Measurements from ENCODE around the gene GAS7.

Gene GAS7

GRCh38 chr17:10208604-10209193, 10.3 kb upstream of the GAS7 start:
- TF ChIP-seq CTCF (IDR thresholded peaks at IDR 0.05; ENCODE audit: low read depth, low read length, missing control alignments), result no peak
- H3K36me3 ChIP-seq (replicated peaks), result no peaks in the 10 kb centered on the region
- no peak for DNase-seq
- in situ Hi-C loops (cut with HindIII; ENCODE audit: low pct_ligation_motif_present, low sequenced_read_pairs), result no loop called here
- no peaks in the 10 kb centered on the region for H3K27me3 ChIP-seq (replicated peaks)
- no peak overlapping the region for H3K4me3 ChIP-seq (ENCODE audit: low read depth, low read length)
- no peak overlapping the region for H3K27ac ChIP-seq

GRCh38 chr17:10207153-10207552, 8.7 kb upstream of the GAS7 start:
- DNase-seq, result no peak
- H3K4me3 ChIP-seq (ENCODE audit: low read depth, low read length), result no peak overlapping the region
- no peak for TF ChIP-seq CTCF (IDR thresholded peaks at IDR 0.05; ENCODE audit: low read depth, low read length, missing control alignments)
- no peaks in the 10 kb centered on the region for H3K36me3 ChIP-seq (replicated peaks)
- in situ Hi-C loops (cut with HindIII; ENCODE audit: low pct_ligation_motif_present, low sequenced_read_pairs), result no loop called here
- H3K27ac ChIP-seq, result no peak overlapping the region
- no peaks in the 10 kb centered on the region for H3K27me3 ChIP-seq (replicated peaks)

GRCh38 chr17:10205549-10206185, 7.3 kb upstream of the GAS7 start:
- TF ChIP-seq CTCF (IDR thresholded peaks at IDR 0.05; ENCODE audit: low read depth, low read length, missing control alignments), result no peak
- no peaks in the 10 kb centered on the region for H3K36me3 ChIP-seq (replicated peaks)
- no peak for DNase-seq
- in situ Hi-C loops (cut with HindIII; ENCODE audit: low pct_ligation_motif_present, low sequenced_read_pairs), result no loop called here
- H3K27ac ChIP-seq, result no peak overlapping the region
- H3K27me3 ChIP-seq (replicated peaks), result no peaks in the 10 kb centered on the region
- H3K4me3 ChIP-seq (ENCODE audit: low read depth, low read length), result no peak overlapping the region

GRCh38 chr17:10201680-10202079, 3.3 kb upstream of the GAS7 start:
- Histone ChIP-seq H3K36me3 (replicated peaks) (no peaks in the 10 kb centered on the region), H3K27me3 (replicated peaks) (peaks cover 11% of the 10 kb centered on the region), H3K4me3 (ENCODE audit: low read depth, low read length) (no peak overlapping the region), H3K27ac (no peak overlapping the region)
- no peak for DNase-seq
- no peak for TF ChIP-seq CTCF (IDR thresholded peaks at IDR 0.05; ENCODE audit: low read depth, low read length, missing control alignments)
- in situ Hi-C loops (cut with HindIII; ENCODE audit: low pct_ligation_motif_present, low sequenced_read_pairs), result no loop called here

GRCh38 chr17:10200645-10201044, 2.2 kb upstream of the GAS7 start:
- DNase-seq, result no peak
- Histone ChIP-seq H3K27ac (no peak overlapping the region), H3K36me3 (replicated peaks) (no peaks in the 10 kb centered on the region), H3K4me3 (ENCODE audit: low read depth, low read length) (no peak overlapping the region), H3K27me3 (replicated peaks) (peaks cover 11% of the 10 kb centered on the region)
- TF ChIP-seq CTCF (IDR thresholded peaks at IDR 0.05; ENCODE audit: low read depth, low read length, missing control alignments), result no peak
- in situ Hi-C loops (cut with HindIII; ENCODE audit: low pct_ligation_motif_present, low sequenced_read_pairs), result no loop called here

GRCh38 chr17:10200016-10200415, 1.6 kb upstream of the GAS7 start:
- in situ Hi-C loops (cut with HindIII; ENCODE audit: low pct_ligation_motif_present, low sequenced_read_pairs), result no loop called here
- H3K4me3 ChIP-seq (ENCODE audit: low read depth, low read length), result no peak overlapping the region
- peaks cover 11% of the 10 kb centered on the region for H3K27me3 ChIP-seq (replicated peaks)
- H3K36me3 ChIP-seq (replicated peaks), result no peaks in the 10 kb centered on the region
- no peak for TF ChIP-seq CTCF (IDR thresholded peaks at IDR 0.05; ENCODE audit: low read depth, low read length, missing control alignments)
- no peak for DNase-seq
- no peak overlapping the region for H3K27ac ChIP-seq

All from brain microvascular endothelial cell (primary cell).